Stimulated activated CD4-positive, alpha-beta T cell treated with anti-CD3 and anti-CD28 coated beads, Interleukin-4, amount 100 ng/mL, for 1 hour (primary cell): ENCODE measurements around the gene SNAI1.

ENCODE experiments used
- DNase-seq: peaks from one replicate; pipeline ENCODE4 v3.0.0-alpha.2; 2020

SNAI1 gene

DNA sequence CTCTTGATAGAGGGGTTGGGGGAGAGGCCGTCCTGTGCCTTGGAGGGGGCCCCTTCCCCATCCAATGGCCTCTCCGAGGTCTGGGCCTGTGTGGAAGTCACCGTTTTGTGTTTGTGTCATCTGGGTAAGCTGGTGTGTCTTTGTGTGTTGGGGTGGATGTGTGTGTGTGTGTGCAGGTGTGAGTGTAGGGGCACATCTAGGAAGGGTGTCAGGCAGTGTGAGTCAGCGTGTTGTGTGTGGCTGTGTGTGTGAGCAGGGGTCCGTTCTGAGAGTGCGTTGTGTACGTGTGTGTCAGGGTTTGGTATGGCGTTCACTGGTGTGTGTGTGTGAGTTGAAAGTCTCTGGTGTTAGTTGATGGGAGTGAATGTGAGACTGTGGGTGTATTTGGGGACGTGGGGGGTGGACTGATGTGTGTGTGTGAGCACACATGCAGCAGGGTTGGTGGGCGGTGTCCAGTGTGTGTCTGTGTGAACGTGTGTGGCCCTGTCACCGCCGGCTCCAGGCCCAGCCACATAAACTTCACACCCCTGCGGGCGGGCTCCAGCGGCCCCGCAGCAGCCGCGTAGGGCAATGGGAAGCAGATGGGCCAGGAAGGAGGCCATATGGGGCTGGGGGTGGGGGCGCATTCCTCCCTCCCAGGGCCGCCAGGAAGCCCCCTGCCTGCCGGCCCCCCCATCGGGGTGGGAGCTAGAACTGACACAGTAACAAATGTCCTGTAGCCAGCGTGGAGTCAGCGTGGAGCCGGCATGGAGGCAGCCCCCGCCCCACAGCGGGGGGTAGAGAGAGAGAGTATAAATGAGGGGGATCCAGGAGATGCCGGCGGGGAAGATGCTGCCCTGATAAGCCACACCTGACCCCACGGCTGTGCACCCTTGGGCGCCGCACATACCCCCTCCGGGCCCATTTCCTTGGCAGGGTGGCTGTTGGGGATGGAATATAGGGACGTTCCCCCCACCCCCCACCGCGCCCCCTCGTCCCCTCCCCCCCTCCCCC lies 32.1 kb downstream of the SNAI1 start:
- DNase-seq = no peak

DNA sequence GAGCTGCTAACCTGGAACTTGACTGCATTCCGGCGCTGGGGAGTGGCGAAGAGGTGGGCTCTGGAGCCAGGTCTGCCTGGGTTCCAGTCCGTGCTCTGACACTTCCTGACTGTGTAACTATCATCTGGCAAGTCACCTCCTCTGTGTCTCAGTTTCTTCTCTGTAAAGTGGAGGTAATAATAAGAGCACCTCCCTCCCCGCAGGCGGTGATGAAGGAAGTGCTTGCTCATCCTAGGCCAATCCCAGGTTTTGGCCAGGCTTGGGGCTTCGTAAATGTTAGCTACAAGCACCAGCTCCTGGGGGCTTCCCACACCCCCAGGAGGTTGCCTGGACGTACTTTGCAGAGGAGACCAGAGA lies 32.8 kb downstream of the SNAI1 start:
- no peak for DNase-seq

DNA sequence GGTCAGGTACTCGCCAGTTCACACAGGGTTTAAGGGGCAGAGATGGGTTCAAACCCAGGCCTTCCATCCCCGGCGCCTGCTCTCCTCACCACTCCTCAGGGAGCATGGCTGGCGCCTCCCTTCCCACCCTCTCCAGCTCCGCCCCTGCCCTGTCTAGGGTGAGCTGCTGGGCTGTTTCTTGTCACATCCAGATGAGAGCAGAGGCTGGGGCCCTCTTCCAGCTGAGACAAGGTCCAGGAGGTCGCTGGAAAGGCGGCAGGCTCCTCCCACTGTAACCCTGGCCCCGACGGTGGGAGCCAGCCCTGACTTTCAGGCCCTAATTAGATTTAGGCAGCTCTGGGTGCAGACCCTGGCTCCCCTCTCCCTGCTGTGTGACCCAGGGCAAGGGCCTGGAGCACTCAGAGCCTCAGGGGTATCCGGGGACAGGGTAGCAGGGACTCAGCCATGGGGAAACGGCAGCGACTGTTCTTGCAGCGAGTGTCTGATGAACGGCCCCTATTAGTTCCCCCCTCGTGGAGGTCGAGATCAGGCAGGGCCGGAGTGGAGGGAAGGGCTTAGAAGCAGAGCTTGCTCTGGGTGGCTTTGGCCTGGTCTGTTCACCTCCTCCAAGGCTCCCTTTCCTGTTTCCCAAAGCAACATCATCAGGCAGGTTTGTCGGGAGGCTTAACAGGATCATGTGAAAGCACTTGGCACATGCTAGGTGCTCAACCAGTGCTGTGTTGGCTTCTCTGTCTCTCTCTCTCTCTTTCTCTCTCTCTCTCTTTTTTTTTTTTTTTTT lies 33.4 kb downstream of the SNAI1 start:
- DNase-seq = no peak

DNA sequence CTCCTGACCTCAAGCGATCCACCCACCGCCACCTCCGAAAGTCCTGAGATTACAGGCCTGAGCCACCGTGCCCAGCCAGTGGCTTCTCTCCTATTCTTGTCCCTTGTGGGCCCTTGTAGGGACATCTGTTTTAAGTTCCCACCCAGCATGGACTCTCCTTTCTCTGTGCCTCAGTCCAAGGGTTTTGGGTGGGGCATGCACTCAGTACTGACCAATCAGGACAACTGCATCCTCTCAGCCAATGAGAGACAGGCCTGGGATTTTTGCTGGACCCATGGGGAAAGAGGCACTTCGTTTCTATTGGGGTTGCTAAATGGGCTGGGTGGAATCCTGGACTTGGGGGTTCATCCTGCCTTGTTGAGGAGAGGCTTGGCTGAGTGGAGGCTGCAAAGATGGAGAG lies 34.4 kb downstream of the SNAI1 start:
- DNase-seq = no peak

- DNase-seq = no peak
These were observed 34.9 kb downstream of the SNAI1 start for GRCh38 chr20:50017576-50018248.

- DNase-seq = no peak
These were observed 36.9 kb downstream of the SNAI1 start for GRCh38 chr20:50019466-50020256.

DNA sequence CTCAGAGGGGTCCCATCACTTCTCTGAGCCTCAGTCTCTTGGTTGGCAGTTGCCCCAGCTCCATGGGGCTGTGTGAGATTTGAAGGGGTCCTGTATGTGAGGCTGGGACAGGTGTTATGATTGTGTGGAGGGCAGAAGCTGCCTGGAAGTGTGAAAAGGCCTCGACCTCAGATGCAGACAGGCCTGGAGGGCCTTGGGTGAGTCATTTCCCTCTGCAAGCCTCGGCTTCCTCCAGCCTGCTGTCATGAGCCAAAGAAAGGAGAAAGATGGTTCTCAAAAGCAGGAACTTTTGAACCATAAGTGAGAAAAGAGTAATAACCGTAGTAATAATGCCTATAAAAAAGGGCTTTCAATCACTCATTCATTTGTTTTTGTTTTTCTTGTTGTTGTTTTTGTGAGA lies 37.5 kb downstream of the SNAI1 start:
- DNase-seq = no peak

- DNase-seq = no peak
These were observed 39.9 kb downstream of the SNAI1 start for GRCh38 chr20:50022676-50023075.

GRCh38 chr20:50023116-50023805 lies 40.5 kb downstream of the SNAI1 start:
- DNase-seq = no peak

DNA sequence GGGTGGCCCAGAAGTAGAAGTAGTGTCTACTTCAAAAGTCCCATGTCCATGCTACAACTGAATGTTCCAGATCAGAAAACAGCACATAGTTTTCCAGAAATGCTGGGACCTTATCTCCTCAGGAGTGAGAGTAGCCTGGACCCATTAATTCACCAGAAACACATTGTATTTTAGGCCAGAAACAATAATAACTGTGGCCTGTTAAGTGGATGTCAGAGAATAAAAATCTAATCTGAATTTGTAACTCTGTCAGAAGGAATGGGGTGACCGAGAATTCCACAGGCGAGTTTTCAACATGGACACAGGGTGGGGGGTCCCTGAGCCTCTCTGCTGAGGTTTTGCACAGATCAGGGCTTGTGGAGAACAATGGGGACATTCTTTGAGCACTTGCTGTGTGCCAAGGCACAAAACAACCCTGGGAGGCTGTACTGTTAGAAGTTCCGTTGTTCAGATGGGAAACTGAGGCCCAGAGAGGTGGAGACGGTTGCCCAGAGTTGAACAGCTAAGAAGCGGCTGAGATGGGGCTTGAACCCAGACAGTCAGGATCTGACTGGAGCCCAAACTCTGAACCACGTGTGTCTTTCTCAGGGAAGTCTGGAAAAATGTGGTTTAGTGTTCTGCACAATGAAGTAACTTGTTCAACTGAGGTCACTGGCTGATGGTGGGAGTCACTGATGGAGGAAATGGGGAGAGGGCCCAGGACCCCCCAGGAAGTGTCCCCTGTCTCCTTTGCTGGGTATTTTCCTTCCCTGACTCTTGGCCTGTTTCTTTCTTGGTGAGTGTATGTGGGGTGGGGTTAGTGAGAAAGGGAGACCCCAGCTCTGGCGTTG lies 44.2 kb downstream of the SNAI1 start:
- DNase-seq = no peak

- no peak for DNase-seq
These were observed 44.9 kb downstream of the SNAI1 start for GRCh38 chr20:50027611-50028105.

DNA sequence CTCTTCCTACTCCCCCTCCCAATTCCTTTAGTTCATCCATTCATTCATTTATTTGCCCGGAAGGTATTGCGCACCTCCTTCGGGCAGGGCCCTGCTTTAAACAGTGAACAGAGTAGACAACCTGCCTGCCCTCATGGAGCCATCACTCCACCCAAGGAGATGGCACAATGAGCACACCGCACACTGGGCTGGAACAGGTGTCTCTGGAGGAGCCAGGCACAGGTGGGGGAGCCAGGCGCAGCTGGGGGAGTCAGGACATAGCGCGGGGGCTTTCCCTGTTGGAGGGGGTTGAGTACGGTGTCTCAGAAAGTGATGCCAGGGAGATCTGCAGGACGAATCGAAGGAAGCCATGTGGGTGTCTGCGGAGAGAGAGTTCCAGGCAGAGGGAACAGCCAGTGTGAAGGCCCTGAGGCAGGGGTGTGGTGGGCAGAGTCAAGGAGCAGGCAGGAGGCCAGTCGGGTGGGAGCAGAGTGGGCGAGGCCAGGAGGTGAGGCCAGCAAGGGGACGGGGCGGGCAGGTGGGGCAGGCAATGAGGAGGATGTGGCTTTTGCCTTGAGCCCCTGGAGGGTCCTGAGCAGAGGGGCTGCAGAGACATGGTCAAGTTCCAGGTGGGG lies 46.4 kb downstream of the SNAI1 start:
- DNase-seq = no peak

- no peak for DNase-seq
These were observed 47.1 kb downstream of the SNAI1 start for GRCh38 chr20:50029697-50030461.

- DNase-seq = no peak
These were observed 50.3 kb downstream of the SNAI1 start for GRCh38 chr20:50032955-50033666.

DNA sequence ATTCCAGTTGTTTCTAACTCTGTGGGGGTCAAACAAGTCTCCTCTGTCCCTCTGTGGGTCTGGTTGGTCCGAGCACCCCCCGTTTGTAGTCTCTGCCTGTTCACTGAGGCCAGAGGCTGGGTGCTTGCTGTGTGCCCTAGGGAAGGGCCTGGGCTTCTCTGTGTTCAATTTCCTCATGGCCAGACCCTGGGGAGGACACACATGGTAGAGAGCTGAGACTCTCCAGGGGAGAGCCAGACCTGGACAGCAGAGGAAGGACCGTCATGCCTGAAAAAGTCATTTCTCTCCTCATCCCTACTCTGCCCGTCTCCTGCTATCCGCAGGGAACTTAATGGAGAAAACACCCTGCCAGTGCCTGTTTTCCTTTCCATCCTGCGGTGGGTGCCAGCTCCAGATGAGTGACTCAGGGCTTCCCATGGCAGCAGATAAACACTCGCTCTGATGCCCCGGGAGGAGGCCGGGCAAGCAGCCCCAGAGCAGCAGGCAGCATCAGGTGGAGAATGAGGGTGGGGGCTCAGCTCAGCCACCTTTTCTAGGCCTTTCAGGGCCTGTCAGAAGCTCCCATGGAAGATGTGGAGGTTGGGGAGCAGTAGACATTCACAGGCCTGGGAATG lies 51.9 kb downstream of the SNAI1 start:
- DNase-seq = no peak

- no peak for DNase-seq
These were observed 53.9 kb downstream of the SNAI1 start for GRCh38 chr20:50036703-50037102.

DNA sequence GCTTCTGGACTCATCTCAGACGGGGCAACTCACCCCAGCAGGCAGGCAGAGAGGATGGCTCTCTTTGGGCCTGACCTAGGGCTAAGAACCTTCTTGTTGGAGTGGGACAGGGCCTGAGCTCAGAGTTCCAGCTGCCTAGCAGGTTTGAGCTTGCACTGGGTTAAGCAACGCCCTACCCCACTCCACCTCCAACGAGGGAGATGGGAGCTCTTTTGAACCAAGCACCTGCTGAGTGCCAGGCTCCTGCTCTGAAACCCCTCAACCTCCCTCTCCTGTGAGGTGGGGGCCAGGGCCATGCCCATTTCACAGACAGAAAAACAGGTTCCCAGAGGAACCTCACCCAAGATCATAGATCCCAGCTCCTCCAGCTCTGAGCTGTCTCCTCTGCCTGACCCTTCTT lies 54.3 kb downstream of the SNAI1 start:
- DNase-seq = no peak

DNA sequence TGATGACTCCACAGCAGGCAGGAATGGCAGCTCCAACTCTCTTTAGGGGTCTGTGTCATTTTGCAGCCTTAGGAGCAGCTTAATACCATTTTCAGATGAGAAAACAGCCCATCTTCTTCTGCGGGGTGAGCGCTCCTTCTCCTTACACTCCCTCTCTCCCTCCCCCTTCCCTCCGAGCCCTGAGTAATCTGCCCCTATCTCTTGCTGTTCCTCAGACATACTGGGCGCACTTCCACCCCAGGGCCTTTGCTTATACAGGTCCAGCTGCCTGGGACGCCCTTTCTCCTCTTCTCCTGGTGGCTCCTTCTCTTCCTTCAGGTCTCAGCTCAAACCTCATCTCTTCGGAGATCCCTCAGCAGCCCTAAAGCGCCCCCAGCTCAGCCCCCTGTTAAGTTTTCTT lies 54.8 kb downstream of the SNAI1 start:
- no peak for DNase-seq
